Measurements from ENCODE around the gene PSD. TPM values are rescaled to one million over a fixed set of nuclear protein-coding genes. Genes with fewer than 3 reads are reported as not detected.
A peak's percentile ranks its signal among the peaks of the same experiment; 100 is the strongest.

The PSD gene
- total and polyA plus RNA-seq, 9 of the 15 experiments (the other 6 are each of a cell fraction or from before 2014, with no cell fraction given): 0.11 to 1.7 (median 0.54) TPM; not detected in 2

GRCh38 chr10:102461187-102462054 is 42.8 kb upstream of the PSD start (continued):
- no peak for TF ChIP-seq ZBTB40 (IDR thresholded peaks at IDR 0.05)
- no peak for TF ChIP-seq ZBTB40 (CRISPR knock-in tag; IDR thresholded peaks at IDR 0.05)
- TF ChIP-seq CREM (IDR thresholded peaks at IDR 0.05; ENCODE audit: low read depth): peak; percentile 71
- no peak for TF ChIP-seq RBM15 (IDR thresholded peaks at IDR 0.05; ENCODE audit: insufficient read depth, low read length)
- TF ChIP-seq CBX3 (IDR thresholded peaks at IDR 0.05; ENCODE audit: borderline replicate concordance in 1 of 2, low read length in 2 of 2): peak in 1 of 2 experiments; percentile 13; a peak in 1 of 3 replicates
- TF ChIP-seq TFE3 (CRISPR knock-in tag; IDR thresholded peaks at IDR 0.05): no peak
- TF ChIP-seq MYC (IDR thresholded peaks at IDR 0.05; ENCODE audit: low read depth, low read length): 0 out of 2 replicates have a peak, but pooled peaks have one; percentile 30
- no peak for TF ChIP-seq MYC (CRISPR knock-in tag; IDR thresholded peaks at IDR 0.05; ENCODE audit: borderline replicate concordance, low read depth)
- TF ChIP-seq GABPB1 (CRISPR knock-in tag; IDR thresholded peaks at IDR 0.05): 0 out of 2 replicates have a peak, but pooled peaks have one; percentile 39
- TF ChIP-seq ZC3H4 (CRISPR knock-in tag; IDR thresholded peaks at IDR 0.05; ENCODE audit: borderline replicate concordance): no peak
- peak; percentile 39 for TF ChIP-seq MAX (CRISPR knock-in tag; IDR thresholded peaks at IDR 0.05)
- peak; percentile 92 for TF ChIP-seq HCFC1 (IDR thresholded peaks at IDR 0.05; ENCODE audit: low read depth, low read length)
- TF ChIP-seq ELK3 (CRISPR knock-in tag; IDR thresholded peaks at IDR 0.05): no peak
- peak; percentile 13; the same call in 1 of the 2 replicates for TF ChIP-seq TEAD4 (IDR thresholded peaks at IDR 0.05; ENCODE audit: low read length)
- no peak for TF ChIP-seq TEAD4 (CRISPR knock-in tag; IDR thresholded peaks at IDR 0.05; ENCODE audit: borderline replicate concordance)
